HepG2 (cell line): ENCODE data around the gene MOCS1. TPM values are rescaled to one million over a fixed set of nuclear protein-coding genes. Genes with fewer than 3 reads are reported as not detected.

ENCODE experiments used
- ATAD3A ChIP-seq: sonication (generic); formaldehyde crosslinking; IDR thresholded peaks from 2 replicates; pipeline ENCODE4 v1.4.0; 2020; ENCODE audit warnings: missing genetic modification reagents
- ATRX ChIP-seq: sonication (generic); formaldehyde crosslinking; IDR thresholded peaks from 2 replicates; pipeline ENCODE4 v1.4.0; 2020; ENCODE audit warnings: missing genetic modification reagents, borderline replicate concordance
- BCL6 ChIP-seq: IDR thresholded peaks from 2 replicates; pipeline ENCODE4 v1.6.1; 2016; ENCODE audit warnings: missing genetic modification reagents, missing compliant biosample characterization
- CEBPB ChIP-seq: IDR thresholded peaks from 2 replicates; pipeline ENCODE4 v1.6.1; 2011; ENCODE audit warnings: low read depth, low read length, improper control_type of control experiment, borderline replicate concordance
- HNRNPH1 ChIP-seq: fragments of 200-400 bp; formaldehyde crosslinking; optimal IDR thresholded peaks from 2 replicates; pipeline ENCODE3; 2017; ENCODE audit warnings: mild to moderate bottlenecking, low read depth, low read length
- KDM5A ChIP-seq: fragments of 200-600 bp; sonication (generic); IDR thresholded peaks from 2 replicates; pipeline ENCODE4 v1.7.0; 2018; ENCODE audit warnings: antibody characterized with exemption, mild to moderate bottlenecking, low read length, borderline replicate concordance
- LCORL ChIP-seq, 2 experiments: fragments of 450-650 bp in 1 of 2; sonication (generic) in 1 of 2; formaldehyde crosslinking in 1 of 2; IDR thresholded peaks; 2 replicates each; pipeline versions ENCODE4 v1.5.0 to v1.6.1; 2017 to 2020; ENCODE audit warnings: antibody characterized with exemption in 1 of 2, missing genetic modification reagents in 1 of 2
- MBD4 ChIP-seq: IDR thresholded peaks from 2 replicates; pipeline ENCODE4 v1.6.1; 2012; ENCODE audit warnings: low read length, inconsistent platforms, borderline replicate concordance
- NFYC ChIP-seq: IDR thresholded peaks from 2 replicates; pipeline ENCODE4 v1.6.1; 2016; ENCODE audit warnings: missing genetic modification reagents, missing compliant biosample characterization
- NR2C2 ChIP-seq: sonication (generic); formaldehyde crosslinking; IDR thresholded peaks from 2 replicates; pipeline ENCODE4 v1.4.0; 2020; ENCODE audit warnings: missing genetic modification reagents, mild to moderate bottlenecking, moderate library complexity, borderline replicate concordance
- NR2F1 ChIP-seq, 2 experiments: fragments of 450-650 bp in 1 of 2; formaldehyde crosslinking in 1 of 2; IDR thresholded peaks; 2 replicates each; pipeline versions ENCODE4 v1.5.0 to v1.6.1; 2016 to 2020; ENCODE audit warnings: mild to moderate bottlenecking in 1 of 2, missing compliant biosample characterization in 1 of 2, missing genetic modification reagents in 1 of 2, moderate library complexity in 1 of 2
- NR2F2 ChIP-seq: IDR thresholded peaks from 2 replicates; pipeline ENCODE4 v1.6.1; 2012; ENCODE audit warnings: low read depth, inconsistent platforms, borderline replicate concordance
- NR2F6 ChIP-seq, 2 experiments: IDR thresholded peaks; 2 replicates each; pipeline ENCODE4 v1.6.1; 2016; ENCODE audit warnings: antibody characterized with exemption in 1 of 2, mild to moderate bottlenecking in 1 of 2
- PHF21A ChIP-seq: sonication (generic); formaldehyde crosslinking; IDR thresholded peaks from 2 replicates; pipeline ENCODE4 v1.5.0; 2020; ENCODE audit warnings: mild to moderate bottlenecking, missing genetic modification reagents
- RXRB ChIP-seq: IDR thresholded peaks from 2 replicates; pipeline ENCODE4 v1.6.1; 2016; ENCODE audit warnings: borderline replicate concordance, missing genetic modification reagents, missing compliant biosample characterization
- SIX1 ChIP-seq: sonication (generic); formaldehyde crosslinking; IDR thresholded peaks from 2 replicates; pipeline ENCODE4 v1.4.0; 2020; ENCODE audit warnings: missing genetic modification reagents, borderline replicate concordance
- TEAD2 ChIP-seq: sonication (generic); formaldehyde crosslinking; IDR thresholded peaks from 2 replicates; pipeline ENCODE4 v1.9.0; 2021; ENCODE audit warnings: missing genetic modification reagents
- YY1 ChIP-seq: IDR thresholded peaks from 2 replicates; pipeline ENCODE4 v1.6.1; 2011; ENCODE audit warnings: low read length, low read depth, moderate library complexity, mild to moderate bottlenecking; ENCODE audit not compliant: insufficient read depth, insufficient replicate concordance
- ZNF354B ChIP-seq: sonication (generic); formaldehyde crosslinking; IDR thresholded peaks from 2 replicates; pipeline ENCODE4 v1.8.0; 2022; ENCODE audit warnings: mild to moderate bottlenecking, missing genetic modification reagents
- ZNF510 ChIP-seq: sonication (generic); formaldehyde crosslinking; IDR thresholded peaks from 2 replicates; pipeline ENCODE4 v1.4.0; 2020; ENCODE audit warnings: low read depth, mild to moderate bottlenecking, missing genetic modification reagents
- ZNF720 ChIP-seq: sonication (generic); formaldehyde crosslinking; IDR thresholded peaks from 2 replicates; pipeline ENCODE4 v1.4.0; 2020; ENCODE audit warnings: missing genetic modification reagents
- polyA plus RNA-seq, 8 experiments: library from polyadenylated mRNA; depleted of rRNA in 3 of 8; stranded (reverse) in 7 of 8; unstranded in 1 of 8; fragments of >200 nt; fragmentation: Illumina TruSeq in 4 of 8; extraction: Trizol in 4 of 8; gene quantifications; 2 replicates each; pipeline versions ENCODE4 v1.2.1 to v1.2.3, GENCODE V29; 2011 to 2016; ENCODE audit warnings: low read depth in 4 of 8, missing spikeins in 1 of 8, mixed read lengths in 1 of 8; ENCODE audit not compliant: insufficient read depth in 1 of 8
- total RNA-seq, 5 experiments: library from RNA; depleted of rRNA; stranded (reverse); fragments of >200 nt; fragmentation: Illumina TruSeq; extraction: Trizol; gene quantifications; 2 replicates each; pipeline ENCODE4 v1.2.3, GENCODE V29; 2016; ENCODE audit warnings: low read depth in 1 of 5
- TF ChIP-seq, protein P1 (sequence below): sonication (generic); formaldehyde crosslinking; IDR thresholded peaks from 2 replicates; pipeline ENCODE4 v1.8.0; 2022; ENCODE audit warnings: mild to moderate bottlenecking, missing genetic modification reagents, moderate library complexity
- TF ChIP-seq, protein P2 (sequence below): sonication (generic); formaldehyde crosslinking; IDR thresholded peaks from 2 replicates; pipeline ENCODE4 v1.5.0; 2020; ENCODE audit warnings: missing genetic modification reagents
- TF ChIP-seq, protein P3 (sequence below): sonication (generic); formaldehyde crosslinking; IDR thresholded peaks from 2 replicates; pipeline ENCODE4 v1.4.0; 2020; ENCODE audit warnings: missing genetic modification reagents
- TF ChIP-seq, protein P4 (sequence below): sonication (generic); formaldehyde crosslinking; IDR thresholded peaks from 2 replicates; pipeline ENCODE4 v1.5.0; 2020; ENCODE audit warnings: missing genetic modification reagents

MOCS1 gene
- total and polyA plus RNA-seq, 2 of the 13 experiments (the other 11 are each of a cell fraction or from before 2014, with no cell fraction given) = 5.3 to 11.7 TPM

DNA sequence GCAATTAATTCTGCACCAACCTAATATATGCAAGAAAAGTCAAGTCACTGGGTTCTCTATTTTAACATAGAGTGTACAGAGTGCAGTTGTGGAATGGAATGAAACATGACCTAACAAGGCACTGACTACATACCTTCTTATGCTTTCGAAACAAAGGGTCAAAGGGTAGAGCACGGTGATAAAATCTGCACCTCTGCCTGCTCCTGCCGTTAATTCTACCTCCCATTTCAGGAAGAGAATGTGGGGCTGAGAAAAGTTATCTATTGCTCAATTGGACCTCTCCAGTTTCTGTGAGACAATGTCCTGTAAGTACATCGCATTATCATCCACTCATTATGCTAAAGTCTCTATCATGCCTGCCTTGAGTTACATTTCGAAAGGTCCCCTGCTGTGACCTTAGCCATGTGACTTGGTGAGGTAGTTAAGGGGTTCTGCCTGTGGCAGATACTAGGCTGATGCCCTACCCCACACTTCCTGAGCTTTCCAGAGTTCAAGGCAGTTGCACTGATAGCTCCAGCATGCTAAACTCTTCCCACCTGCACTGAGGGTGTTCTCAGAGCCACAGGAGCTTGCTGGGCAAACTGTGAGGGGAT is 14.0 kb upstream of the MOCS1 start (continued):
- TF ChIP-seq, protein P1, sequence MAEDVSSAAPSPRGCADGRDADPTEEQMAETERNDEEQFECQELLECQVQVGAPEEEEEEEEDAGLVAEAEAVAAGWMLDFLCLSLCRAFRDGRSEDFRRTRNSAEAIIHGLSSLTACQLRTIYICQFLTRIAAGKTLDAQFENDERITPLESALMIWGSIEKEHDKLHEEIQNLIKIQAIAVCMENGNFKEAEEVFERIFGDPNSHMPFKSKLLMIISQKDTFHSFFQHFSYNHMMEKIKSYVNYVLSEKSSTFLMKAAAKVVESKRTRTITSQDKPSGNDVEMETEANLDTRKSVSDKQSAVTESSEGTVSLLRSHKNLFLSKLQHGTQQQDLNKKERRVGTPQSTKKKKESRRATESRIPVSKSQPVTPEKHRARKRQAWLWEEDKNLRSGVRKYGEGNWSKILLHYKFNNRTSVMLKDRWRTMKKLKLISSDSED (CRISPR knock-in tag) = no peak
- TF ChIP-seq, protein P2, sequence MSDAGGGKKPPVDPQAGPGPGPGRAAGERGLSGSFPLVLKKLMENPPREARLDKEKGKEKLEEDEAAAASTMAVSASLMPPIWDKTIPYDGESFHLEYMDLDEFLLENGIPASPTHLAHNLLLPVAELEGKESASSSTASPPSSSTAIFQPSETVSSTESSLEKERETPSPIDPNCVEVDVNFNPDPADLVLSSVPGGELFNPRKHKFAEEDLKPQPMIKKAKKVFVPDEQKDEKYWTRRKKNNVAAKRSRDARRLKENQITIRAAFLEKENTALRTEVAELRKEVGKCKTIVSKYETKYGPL (CRISPR knock-in tag) = no peak
- TF ChIP-seq ATAD3A (CRISPR knock-in tag) = no peak
- no peak for TF ChIP-seq HNRNPH1
- no peak for TF ChIP-seq YY1
- TF ChIP-seq MBD4 = no peak
- no peak for TF ChIP-seq PHF21A (CRISPR knock-in tag)
- no peak for TF ChIP-seq ZNF510 (CRISPR knock-in tag)
- no peak for TF ChIP-seq TEAD2 (CRISPR knock-in tag)
- no peak for TF ChIP-seq SIX1 (CRISPR knock-in tag)
- no peak for TF ChIP-seq NFYC (CRISPR knock-in tag)
- TF ChIP-seq KDM5A = no peak
- TF ChIP-seq LCORL (IDR thresholded peaks at IDR 0.05) = no peak
- 0 out of 2 replicates have a peak, but pooled peaks have one; percentile 34 for TF ChIP-seq LCORL (CRISPR knock-in tag; IDR thresholded peaks at IDR 0.05)
- TF ChIP-seq, protein P3, sequence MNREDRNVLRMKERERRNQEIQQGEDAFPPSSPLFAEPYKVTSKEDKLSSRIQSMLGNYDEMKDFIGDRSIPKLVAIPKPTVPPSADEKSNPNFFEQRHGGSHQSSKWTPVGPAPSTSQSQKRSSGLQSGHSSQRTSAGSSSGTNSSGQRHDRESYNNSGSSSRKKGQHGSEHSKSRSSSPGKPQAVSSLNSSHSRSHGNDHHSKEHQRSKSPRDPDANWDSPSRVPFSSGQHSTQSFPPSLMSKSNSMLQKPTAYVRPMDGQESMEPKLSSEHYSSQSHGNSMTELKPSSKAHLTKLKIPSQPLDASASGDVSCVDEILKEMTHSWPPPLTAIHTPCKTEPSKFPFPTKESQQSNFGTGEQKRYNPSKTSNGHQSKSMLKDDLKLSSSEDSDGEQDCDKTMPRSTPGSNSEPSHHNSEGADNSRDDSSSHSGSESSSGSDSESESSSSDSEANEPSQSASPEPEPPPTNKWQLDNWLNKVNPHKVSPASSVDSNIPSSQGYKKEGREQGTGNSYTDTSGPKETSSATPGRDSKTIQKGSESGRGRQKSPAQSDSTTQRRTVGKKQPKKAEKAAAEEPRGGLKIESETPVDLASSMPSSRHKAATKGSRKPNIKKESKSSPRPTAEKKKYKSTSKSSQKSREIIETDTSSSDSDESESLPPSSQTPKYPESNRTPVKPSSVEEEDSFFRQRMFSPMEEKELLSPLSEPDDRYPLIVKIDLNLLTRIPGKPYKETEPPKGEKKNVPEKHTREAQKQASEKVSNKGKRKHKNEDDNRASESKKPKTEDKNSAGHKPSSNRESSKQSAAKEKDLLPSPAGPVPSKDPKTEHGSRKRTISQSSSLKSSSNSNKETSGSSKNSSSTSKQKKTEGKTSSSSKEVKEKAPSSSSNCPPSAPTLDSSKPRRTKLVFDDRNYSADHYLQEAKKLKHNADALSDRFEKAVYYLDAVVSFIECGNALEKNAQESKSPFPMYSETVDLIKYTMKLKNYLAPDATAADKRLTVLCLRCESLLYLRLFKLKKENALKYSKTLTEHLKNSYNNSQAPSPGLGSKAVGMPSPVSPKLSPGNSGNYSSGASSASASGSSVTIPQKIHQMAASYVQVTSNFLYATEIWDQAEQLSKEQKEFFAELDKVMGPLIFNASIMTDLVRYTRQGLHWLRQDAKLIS (CRISPR knock-in tag) = no peak
- TF ChIP-seq, protein P4, sequence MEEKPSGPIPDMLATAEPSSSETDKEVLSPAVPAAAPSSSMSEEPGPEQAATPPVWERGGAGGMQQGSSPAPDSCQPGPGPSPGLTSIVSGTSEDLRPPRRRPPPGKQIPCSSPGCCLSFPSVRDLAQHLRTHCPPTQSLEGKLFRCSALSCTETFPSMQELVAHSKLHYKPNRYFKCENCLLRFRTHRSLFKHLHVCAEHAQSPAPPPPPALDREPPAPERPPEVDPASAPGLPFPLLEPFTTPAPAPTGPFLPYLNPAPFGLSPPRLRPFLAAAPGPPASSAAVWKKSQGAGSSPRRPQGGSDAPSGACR (CRISPR knock-in tag) = no peak
- peak; percentile 78 for TF ChIP-seq BCL6 (CRISPR knock-in tag)
- TF ChIP-seq CEBPB = 0 out of 2 replicates have a peak, but pooled peaks have one; percentile 18
- no peak for TF ChIP-seq NR2F2
- peak; percentile 48 to 52; a peak in 3 of 4 replicates for TF ChIP-seq NR2F1 (CRISPR knock-in tag; IDR thresholded peaks at IDR 0.05)
- no peak for TF ChIP-seq ZNF354B
- no peak for TF ChIP-seq ATRX (CRISPR knock-in tag)
- peak; percentile 69 for TF ChIP-seq NR2F6 (IDR thresholded peaks at IDR 0.05)
- TF ChIP-seq NR2F6 (CRISPR knock-in tag; IDR thresholded peaks at IDR 0.05) = peak; percentile 49; the same call in 1 of the 2 replicates
- peak; percentile 92 for TF ChIP-seq NR2C2 (CRISPR knock-in tag)
- TF ChIP-seq RXRB = no peak
- TF ChIP-seq ZNF720 (CRISPR knock-in tag) = no peak
